Neural cell (in vitro differentiated cells): ENCODE results near the gene ARAP2.

ENCODE experiments used
- CTCF ChIP-seq: fragments of 450-650 bp; IDR thresholded peaks from 2 replicates; pipeline ENCODE4 v1.5.1; 2014; ENCODE audit warnings: antibody characterized with exemption, mild to moderate bottlenecking, moderate library complexity; ENCODE audit not compliant: poor library complexity, severe bottlenecking
- EZH2 ChIP-seq: fragments of 200-600, 300-800 bp; shearing (Covaris generic), sonication (generic); IDR thresholded peaks from 2 replicates; pipeline ENCODE4 v1.6.1; 2014; ENCODE audit warnings: antibody characterized with exemption, low read length, borderline replicate concordance, mild to moderate bottlenecking; ENCODE audit not compliant: insufficient read depth, poor library complexity, severe bottlenecking
- POLR2AphosphoS5 ChIP-seq: IDR thresholded peaks from 2 replicates; pipeline ENCODE4 v1.6.1; 2012
- REST ChIP-seq: IDR thresholded peaks from 2 replicates; pipeline ENCODE4 v1.6.1; 2012; ENCODE audit warnings: borderline replicate concordance

GRCh38 chr4:36226430-36227227, 17.7 kb downstream of the ARAP2 start:
- no peak for TF ChIP-seq CTCF
- no peak for TF ChIP-seq REST
- no peak for TF ChIP-seq EZH2
- no peak for TF ChIP-seq POLR2AphosphoS5
